HepG2 (cell line): ENCODE data around the gene ZNF396. TPM values are rescaled to one million over a fixed set of nuclear protein-coding genes. Genes with fewer than 3 reads are reported as not detected.

Experiments used
- ATAC-seq: fragments of 200-7000 bp; cut with Tn5 transposase; 3 replicates; pipeline ENCODE4 v1.9.1; 2020; ENCODE audit warnings: mild to moderate bottlenecking, moderate library complexity
- BruUV-seq: library from RNA; stranded (reverse); fragments of 400-500 nt; replicated peaks from 2 replicates; lab custom pipeline; 2021; lab: Mats Ljungman, UMichigan
- CTCF ChIA-PET: fragments of 300-600 bp; formaldehyde crosslinking; extraction: SDS; loops from one replicate; lab custom pipeline; 2021; ENCODE audit warnings: low total read pairs, inconsistent platforms, low intra/inter-chr PET ratio; lab: Yijun Ruan, JAX
- POLR2A ChIA-PET: fragments of 350-600 bp; sonication (Branson Sonifier 250); formaldehyde crosslinking; loops from one replicate; lab custom pipeline; 2020; ENCODE audit warnings: antibody characterized with exemption, inconsistent platforms; lab: Yijun Ruan, JAX
- DNase-seq: peaks from one replicate; pipeline ENCODE4 v3.0.0-alpha.2; 2015; ENCODE audit warnings: low spot score
- FAIRE-seq: peaks from 3 replicates; lab custom pipeline; 2011; peaks lifted over from hg19 to GRCh38; lab: Jason Lieb, UNC
- H2AFZ ChIP-seq: one replicate; pipeline ENCODE4 v1.6.1; 2011; ENCODE audit warnings: low read length, inconsistent platforms
- H3K27ac ChIP-seq: fragments of 300-600 bp; 3 replicates; pipeline ENCODE4 v1.8.0; 2011; ENCODE audit warnings: mixed run types, mild to moderate bottlenecking, mixed read lengths, low read length, inconsistent platforms; ENCODE audit not compliant: insufficient read depth; ENCODE audit errors: extremely low read length
- H3K27me3 ChIP-seq, 2 experiments: fragments of 200-600 bp in 1 of 2; 2 replicates in 1 of 2; 3 replicates in 1 of 2; pipeline versions ENCODE4 v1.6.0 to v1.8.0; 2011; ENCODE audit warnings: low read length in 2 of 2, mild to moderate bottlenecking in 2 of 2, moderate library complexity in 2 of 2, inconsistent platforms in 1 of 2; ENCODE audit not compliant: insufficient read depth in 2 of 2, control insufficient read depth in 1 of 2
- H3K36me3 ChIP-seq, 2 experiments: fragments of 200-600 bp in 1 of 2; replicated peaks in 1 of 2; 2 replicates in 1 of 2; 3 replicates in 1 of 2; pipeline versions ENCODE4 v1.5.1 to v1.8.0; 2011; ENCODE audit warnings: low read length in 2 of 2, inconsistent platforms in 1 of 2; ENCODE audit not compliant: insufficient read depth in 2 of 2, control insufficient read depth in 1 of 2
- H3K4me1 ChIP-seq: 2 replicates; pipeline ENCODE4 v1.5.1; 2012; ENCODE audit warnings: low read length, inconsistent platforms; ENCODE audit not compliant: insufficient read depth
- H3K4me2 ChIP-seq: 2 replicates; pipeline ENCODE4 v1.6.0; 2011; ENCODE audit warnings: low read depth, low read length, inconsistent platforms
- H3K4me3 ChIP-seq, 3 experiments: fragments of 200-600 bp in 1 of 3; sonication (generic), shearing (Covaris generic) in 1 of 3; replicated peaks in 1 of 3; 2 replicates each; pipeline ENCODE4 v1.5.1; 2011 to 2016; ENCODE audit warnings: low read length in 3 of 3, inconsistent platforms in 2 of 3, low read depth in 2 of 3, mild to moderate bottlenecking in 2 of 3, control low read depth in 1 of 3, mixed read lengths in 1 of 3; ENCODE audit not compliant: insufficient read depth in 1 of 3
- H3K79me2 ChIP-seq: one replicate; pipeline ENCODE4 v1.6.1; 2011; ENCODE audit warnings: low read length, inconsistent platforms; ENCODE audit not compliant: insufficient read depth
- H3K9ac ChIP-seq: 2 replicates; pipeline ENCODE4 v1.6.0; 2011; ENCODE audit warnings: mild to moderate bottlenecking, low read depth, low read length, inconsistent platforms; ENCODE audit not compliant: insufficient read depth
- H3K9me3 ChIP-seq: 2 replicates; pipeline ENCODE4 v1.5.1; 2012; ENCODE audit warnings: mild to moderate bottlenecking, low read length
- H4K20me1 ChIP-seq: 2 replicates; pipeline ENCODE4 v1.6.0; 2011; ENCODE audit warnings: inconsistent platforms, mild to moderate bottlenecking, low read length, moderate library complexity; ENCODE audit not compliant: insufficient read depth
- MIER3 ChIP-seq: IDR thresholded peaks from 2 replicates; pipeline ENCODE4 v1.6.1; 2016; ENCODE audit warnings: missing compliant biosample characterization, borderline replicate concordance
- MXI1 ChIP-seq: IDR thresholded peaks from 3 replicates; pipeline ENCODE4 v1.6.1; 2012; ENCODE audit warnings: low read depth, low read length, inconsistent platforms, borderline replicate concordance
- NFIC ChIP-seq: IDR thresholded peaks from 2 replicates; pipeline ENCODE4 v1.6.1; 2012; ENCODE audit warnings: mild to moderate bottlenecking, low read length, inconsistent platforms
- RFX1 ChIP-seq: fragments of 450-650 bp; IDR thresholded peaks from 2 replicates; pipeline ENCODE4 v1.6.1; 2017
- ZFAT ChIP-seq: sonication (generic); formaldehyde crosslinking; conservative IDR thresholded peaks from 2 replicates; pipeline ENCODE4 v1.8.1; 2023; ENCODE audit warnings: missing genetic modification reagents, inconsistent platforms
- ZMYM3 ChIP-seq: sonication (generic); formaldehyde crosslinking; IDR thresholded peaks from 2 replicates; pipeline ENCODE4 v1.5.1; 2020; ENCODE audit warnings: mild to moderate bottlenecking, missing genetic modification reagents
- ZNF121 ChIP-seq: sonication (generic); formaldehyde crosslinking; IDR thresholded peaks from 2 replicates; pipeline ENCODE4 v1.5.0; 2020; ENCODE audit warnings: mild to moderate bottlenecking, missing genetic modification reagents
- ZNF224 ChIP-seq: sonication (generic); formaldehyde crosslinking; IDR thresholded peaks from 2 replicates; pipeline ENCODE4 v1.5.0; 2020; ENCODE audit warnings: mild to moderate bottlenecking, missing genetic modification reagents
- ZNF781 ChIP-seq: sonication (generic); formaldehyde crosslinking; IDR thresholded peaks from 2 replicates; pipeline ENCODE4 v1.5.1; 2020; ENCODE audit warnings: borderline replicate concordance, mild to moderate bottlenecking, missing genetic modification reagents; ENCODE audit errors: not compliant biosample characterization
- ZNF784 ChIP-seq: sonication (generic); formaldehyde crosslinking; IDR thresholded peaks from 2 replicates; pipeline ENCODE4 v1.5.1; 2020; ENCODE audit warnings: missing genetic modification reagents, mild to moderate bottlenecking, borderline replicate concordance
- ZSCAN29 ChIP-seq: sonication (generic); formaldehyde crosslinking; conservative IDR thresholded peaks from 2 replicates; pipeline ENCODE4 v1.4.0; 2020; ENCODE audit warnings: mild to moderate bottlenecking, missing genetic modification reagents
- WGBS: methylation state at CpG from one replicate; pipeline ENCODE4 v1.1.6; 2017; ENCODE audit warnings: low lambda C conversion rate; 5-methylcytosine and 5-hydroxymethylcytosine counted together
- in situ Hi-C: cut with HindIII; loops from 2 replicates; pipeline ENCODE4 v1.10.0; 2017; ENCODE audit warnings: low pct_unique_long_range_greater_than_20kb; ENCODE audit not compliant: extremely low pct_ligation_motif_present
- intact Hi-C: fragments of 100-400 bp; cut with micrococcal nuclease; formaldehyde crosslinking; loops from one replicate; pipeline ENCODE4 v1.10.0; 2022; ENCODE audit not compliant: unreplicated experiment
- polyA plus RNA-seq, 8 experiments: library from polyadenylated mRNA; depleted of rRNA in 3 of 8; stranded (reverse) in 7 of 8; unstranded in 1 of 8; fragments of >200 nt; fragmentation: Illumina TruSeq in 4 of 8; extraction: Trizol in 4 of 8; gene quantifications; 2 replicates each; pipeline versions ENCODE4 v1.2.1 to v1.2.3, GENCODE V29; 2011 to 2016; ENCODE audit warnings: low read depth in 4 of 8, missing spikeins in 1 of 8, mixed read lengths in 1 of 8; ENCODE audit not compliant: insufficient read depth in 1 of 8
- total RNA-seq, 5 experiments: library from RNA; depleted of rRNA; stranded (reverse); fragments of >200 nt; fragmentation: Illumina TruSeq; extraction: Trizol; gene quantifications; 2 replicates each; pipeline ENCODE4 v1.2.3, GENCODE V29; 2016; ENCODE audit warnings: low read depth in 1 of 5
- TF ChIP-seq, protein P1 (sequence below): sonication (generic); formaldehyde crosslinking; IDR thresholded peaks from 2 replicates; pipeline ENCODE4 v1.5.0; 2020; ENCODE audit warnings: mild to moderate bottlenecking, missing genetic modification reagents
- TF ChIP-seq, protein P2 (sequence below): sonication (generic); formaldehyde crosslinking; IDR thresholded peaks from 2 replicates; pipeline ENCODE4 v1.4.0; 2020; ENCODE audit warnings: mild to moderate bottlenecking, missing genetic modification reagents
- TF ChIP-seq, protein P3 (sequence below): sonication (generic); formaldehyde crosslinking; IDR thresholded peaks from 2 replicates; pipeline ENCODE4 v1.5.0; 2020; ENCODE audit warnings: mild to moderate bottlenecking, missing genetic modification reagents, borderline replicate concordance

ZNF396 gene
- total and polyA plus RNA-seq, 2 of the 13 experiments (the other 11 are each of a cell fraction or from before 2014, with no cell fraction given): 0.25 to 0.75 TPM

GRCh38 chr18:35415511-35416073 lies 38.5 kb upstream of the ZNF396 start:
- Histone ChIP-seq H3K9me3 (peaks cover 5% of the 10 kb centered on the region), H3K27ac (no peak overlapping the region), H4K20me1 (no peaks in the 10 kb centered on the region), H3K79me2 (no peaks in the 10 kb centered on the region), H3K4me1 (no peaks in the 10 kb centered on the region), H3K36me3 (no peaks in the 10 kb centered on the region), H3K4me2 (no peak overlapping the region), H3K9ac (no peak overlapping the region), H3K4me3 (no peak overlapping the region), H2AFZ (no peak overlapping the region), H3K27me3 (no peaks in the 10 kb centered on the region; a peak in 1 of 5 replicates)
- no peak for DNase-seq
- TF ChIP-seq ZNF784 (CRISPR knock-in tag) (no peak), MXI1 (no peak), RFX1 (no peak), ZNF224 (no peak), NFIC (no peak), ZMYM3 (CRISPR knock-in tag) (no peak), ZSCAN29 (CRISPR knock-in tag) (no peak), ZNF121 (CRISPR knock-in tag) (no peak), ZFAT (no peak), ZNF781 (CRISPR knock-in tag) (no peak), MIER3 (CRISPR knock-in tag) (no peak)
- TF ChIP-seq, protein P1, sequence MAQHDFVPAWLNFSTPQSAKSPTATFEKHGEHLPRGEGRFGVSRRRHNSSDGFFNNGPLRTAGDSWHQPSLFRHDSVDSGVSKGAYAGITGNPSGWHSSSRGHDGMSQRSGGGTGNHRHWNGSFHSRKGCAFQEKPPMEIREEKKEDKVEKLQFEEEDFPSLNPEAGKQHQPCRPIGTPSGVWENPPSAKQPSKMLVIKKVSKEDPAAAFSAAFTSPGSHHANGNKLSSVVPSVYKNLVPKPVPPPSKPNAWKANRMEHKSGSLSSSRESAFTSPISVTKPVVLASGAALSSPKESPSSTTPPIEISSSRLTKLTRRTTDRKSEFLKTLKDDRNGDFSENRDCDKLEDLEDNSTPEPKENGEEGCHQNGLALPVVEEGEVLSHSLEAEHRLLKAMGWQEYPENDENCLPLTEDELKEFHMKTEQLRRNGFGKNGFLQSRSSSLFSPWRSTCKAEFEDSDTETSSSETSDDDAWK (CRISPR knock-in tag): no peak
- TF ChIP-seq, protein P2, sequence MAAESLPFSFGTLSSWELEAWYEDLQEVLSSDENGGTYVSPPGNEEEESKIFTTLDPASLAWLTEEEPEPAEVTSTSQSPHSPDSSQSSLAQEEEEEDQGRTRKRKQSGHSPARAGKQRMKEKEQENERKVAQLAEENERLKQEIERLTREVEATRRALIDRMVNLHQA: no peak
- TF ChIP-seq, protein P3, sequence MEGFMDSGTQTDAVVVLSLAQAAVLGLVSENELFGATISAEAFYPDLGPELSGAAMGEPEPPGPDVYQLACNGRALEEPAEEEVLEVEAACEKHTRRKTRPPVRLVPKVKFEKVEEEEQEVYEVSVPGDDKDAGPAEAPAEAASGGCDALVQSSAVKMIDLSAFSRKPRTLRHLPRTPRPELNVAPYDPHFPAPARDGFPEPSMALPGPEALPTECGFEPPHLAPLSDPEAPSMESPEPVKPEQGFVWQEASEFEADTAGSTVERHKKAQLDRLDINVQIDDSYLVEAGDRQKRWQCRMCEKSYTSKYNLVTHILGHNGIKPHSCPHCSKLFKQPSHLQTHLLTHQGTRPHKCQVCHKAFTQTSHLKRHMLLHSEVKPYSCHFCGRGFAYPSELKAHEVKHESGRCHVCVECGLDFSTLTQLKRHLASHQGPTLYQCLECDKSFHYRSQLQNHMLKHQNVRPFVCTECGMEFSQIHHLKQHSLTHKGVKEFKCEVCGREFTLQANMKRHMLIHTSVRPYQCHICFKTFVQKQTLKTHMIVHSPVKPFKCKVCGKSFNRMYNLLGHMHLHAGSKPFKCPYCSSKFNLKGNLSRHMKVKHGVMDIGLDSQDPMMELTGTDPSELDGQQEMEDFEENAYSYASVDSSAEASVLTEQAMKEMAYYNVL: no peak
- intact Hi-C loops: no loop called here
- no peak for FAIRE-seq
- ChIA-PET CTCF (no interaction called here), POLR2A (no interaction called here)
- WGBS: 65% methylated on average over 5 of the region's 5 CpGs
- no peak for ATAC-seq
- in situ Hi-C loops: no loop called here
- BruUV-seq: no TSS peak
